T-helper 1 cell treated with Interleukin-12 subunit alpha and Interleukin-12 subunit beta and Interleukin-4 antibody, amounts not matched to agents 30 μg/mL and 1 μg/mL, for 36 hours (primary cell): ENCODE measurements around the gene PDX1.
"Not testable (repeated sequence)": the region's sequence is repeated elsewhere in the genome, so short reads cannot be mapped to it uniquely, and the experiment has no call there.

ENCODE experiments used
- H3K27ac Mint-ChIP-seq: one replicate; pipeline ENCODE4 v1.8.0; 2021; ENCODE audit warnings: mild to moderate bottlenecking, mixed read lengths
- H3K27me3 Mint-ChIP-seq: one replicate; pipeline ENCODE4 v1.8.0; 2021; ENCODE audit warnings: low read depth, mixed read lengths
- H3K36me3 Mint-ChIP-seq: one replicate; pipeline ENCODE4 v1.8.0; 2021; ENCODE audit warnings: low read depth, mixed read lengths
- H3K4me1 Mint-ChIP-seq: one replicate; pipeline ENCODE4 v1.8.0; 2021; ENCODE audit warnings: low read depth, mixed read lengths
- H3K4me3 Mint-ChIP-seq: one replicate; pipeline ENCODE4 v1.8.0; 2021; ENCODE audit warnings: mild to moderate bottlenecking, moderate library complexity, mixed read lengths
- H3K9me3 Mint-ChIP-seq: one replicate; pipeline ENCODE4 v1.8.0; 2021; ENCODE audit warnings: mixed read lengths

Gene PDX1

DNA sequence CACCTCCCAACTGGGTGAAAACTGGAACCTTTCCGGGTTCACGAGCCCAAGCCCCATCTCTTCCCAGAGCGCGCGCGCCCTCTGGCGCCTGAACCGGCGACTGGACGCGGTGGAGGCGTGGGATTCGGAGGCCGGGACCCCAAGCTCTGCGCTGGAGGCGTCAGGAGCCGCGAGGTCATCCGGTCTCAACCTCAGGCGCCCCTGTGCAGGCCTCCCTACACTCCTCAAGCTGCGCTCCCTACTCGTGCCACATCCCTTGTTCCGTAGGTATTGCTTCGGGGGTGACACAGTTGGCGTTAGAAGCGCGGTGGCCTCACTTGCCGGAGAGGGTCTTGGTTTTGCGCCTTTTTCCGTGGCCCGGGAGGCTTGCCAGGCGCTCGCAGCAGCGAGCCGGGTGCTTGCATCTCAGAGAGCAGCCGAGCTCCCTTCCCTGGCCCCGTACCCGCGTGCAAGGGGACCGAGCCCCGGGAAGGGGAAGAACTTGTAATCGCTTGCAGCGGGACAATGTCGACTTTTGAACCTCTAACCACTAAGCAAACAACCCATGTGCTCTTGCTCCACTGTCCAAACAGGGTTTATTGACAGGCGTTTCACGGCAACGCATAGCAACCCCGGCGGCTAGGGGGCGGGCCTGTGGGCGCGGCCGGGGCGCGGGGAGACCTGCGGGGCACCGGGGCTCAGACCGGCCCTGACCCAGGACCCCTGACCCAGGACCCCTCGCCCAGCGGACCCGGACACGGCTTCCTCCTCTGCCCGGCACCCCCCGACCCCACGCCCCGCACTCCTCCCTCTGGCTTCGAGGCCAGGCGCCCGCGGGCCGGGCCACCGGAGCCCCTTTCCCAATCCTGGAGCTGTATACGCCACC, 40.8 kb downstream of the PDX1 start:
- H3K27ac Mint-ChIP-seq = no peak overlapping the region
- no peaks in the 10 kb centered on the region for H3K36me3 Mint-ChIP-seq
- peaks cover 91% of the 10 kb centered on the region for H3K27me3 Mint-ChIP-seq
- H3K4me1 Mint-ChIP-seq = peaks cover 3% of the 10 kb centered on the region
- peak overlapping the region; percentile 59 for H3K4me3 Mint-ChIP-seq
- no peaks in the 10 kb centered on the region for H3K9me3 Mint-ChIP-seq

DNA sequence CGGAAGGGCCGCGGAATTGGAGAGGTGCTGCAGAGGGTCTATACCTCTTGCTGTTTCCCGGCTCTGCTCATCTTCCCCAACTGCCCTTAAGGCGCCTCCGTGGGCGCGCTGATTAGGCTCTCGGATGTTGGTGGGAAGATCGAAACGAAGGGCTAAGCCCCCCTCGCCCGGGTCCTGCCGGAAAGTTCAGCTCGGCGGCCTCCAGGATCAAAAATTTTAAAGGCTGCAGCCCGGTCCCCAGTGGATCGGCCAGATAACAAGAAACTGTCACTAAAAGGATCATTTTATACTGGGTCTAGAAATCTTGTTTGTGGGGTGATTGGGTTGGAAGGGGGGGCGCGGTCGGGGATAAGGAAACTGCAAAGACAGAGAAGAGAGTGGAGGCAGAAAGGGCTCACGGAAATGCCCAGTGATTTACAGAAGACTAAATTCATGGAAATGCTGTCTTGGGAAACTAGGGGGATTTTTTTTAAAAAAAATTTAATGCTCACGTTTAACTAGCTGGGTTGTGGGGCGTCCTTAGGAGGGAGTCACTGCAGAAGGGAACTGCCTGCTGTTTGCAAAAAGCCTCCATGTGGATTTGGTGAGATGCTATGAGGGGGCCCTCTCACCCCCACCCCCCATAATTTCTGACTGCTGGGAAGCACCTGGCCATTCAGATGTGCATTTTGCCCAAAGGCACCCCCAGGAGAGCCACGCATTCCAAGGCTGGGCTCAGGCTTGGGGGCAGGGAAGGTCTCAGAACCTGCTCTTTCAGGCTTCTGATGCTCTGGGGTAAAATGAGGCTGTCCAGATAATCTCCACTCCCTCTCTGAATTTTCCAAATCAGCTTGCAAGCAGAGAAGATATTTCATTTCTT, 41.7 kb downstream of the PDX1 start:
- Mint-ChIP-seq H3K9me3 (no peaks in the 10 kb centered on the region), H3K4me1 (peaks cover 3% of the 10 kb centered on the region), H3K4me3 (no peak overlapping the region), H3K36me3 (no peaks in the 10 kb centered on the region), H3K27ac (no peak overlapping the region), H3K27me3 (peaks cover 91% of the 10 kb centered on the region)

DNA sequence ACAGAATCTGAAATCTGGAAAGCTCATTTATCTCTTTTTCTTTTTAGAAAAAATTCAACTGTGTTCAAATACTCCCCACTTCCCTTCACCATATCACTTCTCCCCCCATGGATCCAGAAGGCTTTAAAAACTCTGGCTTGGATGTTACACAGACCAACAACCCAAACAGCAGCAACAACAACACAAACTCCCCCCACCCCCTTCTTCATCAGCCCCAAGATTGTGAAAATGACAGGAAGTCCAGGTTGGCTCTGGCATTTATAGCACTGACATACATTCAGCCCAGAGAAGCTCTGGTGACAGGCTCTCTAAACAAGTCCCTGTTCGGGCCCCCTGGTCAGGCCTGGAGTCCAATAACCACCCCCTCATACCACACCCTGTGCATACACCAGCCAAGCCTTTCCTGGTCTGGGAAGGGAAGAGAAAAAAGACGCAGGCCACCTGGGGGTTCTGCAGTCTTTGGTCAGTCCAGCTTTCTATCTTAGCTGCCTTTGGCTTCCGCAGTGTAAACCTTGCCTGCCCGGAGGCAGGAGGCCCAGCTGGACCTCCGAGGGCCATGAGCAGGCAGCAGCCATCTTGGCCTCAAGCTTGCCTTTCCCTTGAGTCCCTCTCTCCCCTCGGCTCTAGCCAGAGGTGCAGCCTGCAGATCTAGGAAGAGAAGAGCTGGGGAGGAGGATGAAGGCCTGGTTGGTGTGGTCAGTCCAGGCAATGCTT, 42.5 kb downstream of the PDX1 start:
- Mint-ChIP-seq H3K27ac (no peak overlapping the region), H3K9me3 (no peaks in the 10 kb centered on the region), H3K4me3 (no peak overlapping the region), H3K4me1 (peaks cover 3% of the 10 kb centered on the region), H3K36me3 (no peaks in the 10 kb centered on the region), H3K27me3 (peaks cover 90% of the 10 kb centered on the region)

DNA sequence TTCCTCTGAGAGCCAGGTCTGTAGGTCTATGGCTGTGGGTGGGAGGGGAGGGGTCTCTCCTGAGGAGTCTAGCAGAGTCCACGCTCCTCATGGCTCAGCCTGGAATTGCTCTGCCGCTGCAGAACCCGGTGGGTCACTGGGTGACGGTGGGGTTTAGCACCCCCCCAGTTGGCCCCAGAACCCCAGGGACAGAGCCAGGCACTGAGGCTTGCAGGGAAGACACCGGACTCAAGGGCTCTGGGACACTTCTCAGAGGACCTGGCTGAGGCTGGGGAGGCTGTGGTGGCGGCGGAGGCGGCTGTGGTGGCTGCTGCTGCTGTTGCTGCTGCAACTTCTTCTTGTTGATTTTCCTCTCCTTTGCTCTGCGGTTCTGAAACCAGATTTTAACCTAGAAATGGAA, 43.2 kb downstream of the PDX1 start:
- no peaks in the 10 kb centered on the region for H3K9me3 Mint-ChIP-seq
- H3K4me3 Mint-ChIP-seq = no peak overlapping the region
- no peak overlapping the region for H3K27ac Mint-ChIP-seq
- H3K36me3 Mint-ChIP-seq = no peaks in the 10 kb centered on the region
- peaks cover 5% of the 10 kb centered on the region for H3K4me1 Mint-ChIP-seq
- peaks cover 93% of the 10 kb centered on the region for H3K27me3 Mint-ChIP-seq

DNA sequence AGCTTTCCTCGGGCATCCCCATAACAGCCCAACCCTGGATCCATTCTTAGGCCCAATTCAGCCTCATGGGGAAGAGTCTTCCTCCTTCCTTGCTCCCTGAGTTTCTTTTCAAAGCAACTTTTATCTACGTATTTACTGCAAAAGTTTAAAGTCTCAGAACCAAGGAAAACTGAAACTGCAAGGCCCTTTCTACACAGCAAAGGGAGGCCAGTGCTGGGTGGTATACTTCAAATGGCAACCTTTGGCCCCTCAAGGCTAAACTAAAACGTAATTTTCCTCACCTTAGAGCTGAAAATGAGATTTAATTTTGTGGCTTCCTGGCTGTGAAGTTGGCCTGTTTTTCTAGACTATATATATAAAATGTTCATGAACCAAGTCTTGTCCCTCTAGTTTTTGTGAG, 43.7 kb downstream of the PDX1 start:
- Mint-ChIP-seq H3K27me3 (peaks cover 90% of the 10 kb centered on the region), H3K27ac (no peak overlapping the region), H3K9me3 (no peaks in the 10 kb centered on the region)

DNA sequence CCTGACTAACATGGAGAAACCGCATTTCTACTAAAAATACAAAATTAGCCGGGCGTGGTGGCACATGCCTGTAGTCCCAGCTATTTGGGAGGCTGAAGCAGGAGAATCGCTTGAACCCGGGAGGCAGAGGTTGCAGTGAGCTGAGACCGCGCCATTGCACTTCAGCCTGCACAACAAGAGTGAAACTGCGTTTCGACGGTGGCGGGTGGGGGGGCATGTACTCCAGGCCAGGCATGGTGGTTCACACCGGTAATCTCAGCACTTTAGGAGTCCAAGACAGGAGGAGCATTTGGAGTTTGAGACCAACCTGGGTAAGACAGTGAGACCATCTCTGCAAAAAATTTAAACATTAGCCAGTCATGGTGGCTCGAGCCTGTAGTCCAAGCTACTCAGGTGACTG, 44.4 kb downstream of the PDX1 start:
- not testable (repeated sequence) for H3K4me3 Mint-ChIP-seq, H3K36me3 Mint-ChIP-seq, H3K27ac Mint-ChIP-seq, H3K4me1 Mint-ChIP-seq, H3K9me3 Mint-ChIP-seq
- H3K27me3 Mint-ChIP-seq = peaks cover 86% of the 10 kb centered on the region

More for the DNA sequence above, 43.7 kb downstream of the PDX1 start:
- Mint-ChIP-seq H3K4me3 (no peak overlapping the region), H3K36me3 (no peaks in the 10 kb centered on the region), H3K4me1 (peaks cover 5% of the 10 kb centered on the region)

DNA sequence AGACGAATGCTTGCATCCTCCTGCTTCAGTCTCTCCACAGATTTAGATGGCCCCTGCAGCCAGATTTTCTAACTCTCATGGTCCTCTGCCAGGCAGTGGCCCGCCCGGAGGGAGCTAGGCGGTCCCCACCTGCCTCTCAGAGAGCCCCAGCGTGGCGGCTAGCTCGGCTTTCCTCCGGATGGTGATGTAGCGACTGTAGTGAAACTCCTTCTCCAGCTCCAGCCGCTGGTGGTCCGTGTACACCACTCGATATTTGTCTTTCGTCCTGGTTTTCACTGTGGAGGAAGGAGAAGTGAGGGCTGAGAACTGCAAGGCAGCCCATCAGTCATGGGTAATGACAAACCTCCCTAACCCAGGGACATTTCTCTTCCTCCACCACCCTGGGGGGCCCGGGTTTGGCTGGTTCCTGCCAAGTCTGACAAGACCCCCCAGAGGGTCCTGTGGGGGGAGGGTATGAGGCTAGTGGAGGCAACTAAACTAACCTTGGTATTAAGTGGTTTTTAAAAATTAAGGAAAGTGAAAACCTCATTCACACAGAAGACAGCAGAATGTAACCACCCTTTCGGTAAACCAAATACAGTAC, 45.0 kb downstream of the PDX1 start:
- no peak overlapping the region for H3K27ac Mint-ChIP-seq
- no peaks in the 10 kb centered on the region for H3K36me3 Mint-ChIP-seq
- no peaks in the 10 kb centered on the region for H3K9me3 Mint-ChIP-seq
- peaks cover 8% of the 10 kb centered on the region for H3K4me1 Mint-ChIP-seq
- no peak overlapping the region for H3K4me3 Mint-ChIP-seq
- H3K27me3 Mint-ChIP-seq = peaks cover 86% of the 10 kb centered on the region

DNA sequence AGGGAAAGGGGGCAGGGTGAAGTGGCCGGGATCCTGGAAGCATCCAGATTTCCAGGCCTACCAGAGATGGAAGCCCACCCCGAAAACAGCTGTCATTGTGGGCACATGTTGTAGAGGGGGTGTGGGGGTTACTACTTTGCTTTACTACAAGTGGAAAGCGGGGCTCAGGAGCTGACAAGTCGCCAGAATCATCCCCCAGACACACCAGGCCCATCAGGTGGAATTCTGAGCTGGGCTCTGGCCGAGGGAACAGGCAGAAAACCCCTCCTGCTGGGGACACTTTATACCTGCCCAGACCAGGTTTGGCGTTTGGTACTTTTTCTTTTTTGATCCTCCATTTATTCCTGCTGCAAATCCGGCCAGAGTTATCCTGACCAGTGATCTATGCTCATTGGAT, 45.5 kb downstream of the PDX1 start:
- peaks cover 85% of the 10 kb centered on the region for H3K27me3 Mint-ChIP-seq
- no peak overlapping the region for H3K4me3 Mint-ChIP-seq
- H3K4me1 Mint-ChIP-seq = peaks cover 5% of the 10 kb centered on the region
- H3K9me3 Mint-ChIP-seq = no peaks in the 10 kb centered on the region
- no peak overlapping the region for H3K27ac Mint-ChIP-seq
- no peaks in the 10 kb centered on the region for H3K36me3 Mint-ChIP-seq

DNA sequence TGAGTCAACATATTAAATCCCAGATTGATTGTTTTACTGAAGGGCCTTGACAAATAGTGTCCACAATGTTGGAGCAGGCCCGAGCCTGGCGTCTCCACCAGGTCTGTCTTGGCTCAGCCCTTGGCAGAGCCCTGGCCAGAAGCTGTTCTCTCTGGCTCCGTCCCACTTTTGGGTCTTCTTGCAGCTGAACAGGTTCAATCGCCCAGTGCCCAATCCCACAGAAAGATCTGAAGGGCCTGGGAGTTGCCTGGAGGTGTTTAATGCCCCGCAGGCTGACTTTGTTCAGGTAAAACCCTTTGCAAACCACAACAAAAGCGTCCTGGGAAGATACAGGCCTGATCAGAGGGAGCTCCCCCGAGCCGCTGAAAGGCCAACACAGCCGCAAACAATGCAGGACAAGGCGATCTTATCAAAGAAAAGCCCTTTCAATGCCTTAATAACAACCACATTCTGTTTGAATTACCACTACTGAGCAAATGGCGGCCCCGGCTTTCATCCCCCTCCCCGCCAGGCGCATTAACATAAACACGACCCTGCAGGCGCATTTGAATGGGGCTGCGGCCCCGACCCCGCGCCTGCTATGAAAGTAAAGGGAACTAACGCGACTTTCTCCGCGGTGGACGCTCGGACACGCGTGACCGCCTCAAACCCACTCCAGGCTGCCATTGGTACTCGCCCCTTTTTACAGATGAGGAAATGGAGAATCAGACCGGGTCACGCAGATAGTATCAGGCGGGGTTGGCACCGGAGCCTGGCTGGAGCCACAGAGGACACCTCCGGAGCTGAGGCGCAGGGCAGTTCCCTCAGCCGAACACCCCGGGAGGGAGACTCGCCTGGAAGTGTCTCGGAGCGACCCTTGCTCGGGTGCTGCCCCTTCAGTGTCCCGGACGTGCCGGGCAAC, 46.2 kb downstream of the PDX1 start:
- H3K36me3 Mint-ChIP-seq = no peaks in the 10 kb centered on the region
- peaks cover 5% of the 10 kb centered on the region for H3K4me1 Mint-ChIP-seq
- no peaks in the 10 kb centered on the region for H3K9me3 Mint-ChIP-seq
- no peak overlapping the region for H3K27ac Mint-ChIP-seq
- H3K27me3 Mint-ChIP-seq = peaks cover 87% of the 10 kb centered on the region
- no peak overlapping the region for H3K4me3 Mint-ChIP-seq

DNA sequence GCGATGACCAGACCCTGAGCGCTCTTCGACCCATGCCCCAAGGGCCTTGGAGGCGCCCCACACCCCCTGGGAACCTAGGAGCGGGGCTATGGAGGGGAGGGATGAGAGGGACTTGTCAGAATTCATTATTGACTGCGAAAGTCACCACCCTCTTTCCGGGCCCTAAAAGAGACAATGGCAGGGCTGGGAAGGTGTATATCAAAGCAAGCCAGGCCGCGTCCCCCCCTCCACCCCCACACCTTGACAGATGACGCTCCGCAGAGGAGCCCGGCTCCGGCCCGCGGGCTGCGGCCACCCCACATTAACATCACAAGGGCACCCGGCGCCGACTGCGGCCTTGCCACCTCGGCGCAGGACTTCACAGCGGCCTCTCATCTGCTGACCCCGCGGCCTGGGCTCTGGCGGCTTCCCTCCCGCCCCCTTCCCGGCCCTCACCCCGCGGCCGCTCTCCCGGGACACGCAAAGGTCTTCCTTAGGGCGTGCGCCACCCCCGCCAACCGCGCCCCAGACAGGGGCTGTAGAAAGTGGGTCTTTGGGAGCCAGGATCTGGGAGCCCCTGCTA, 46.9 kb downstream of the PDX1 start:
- Mint-ChIP-seq H3K27me3 (peaks cover 88% of the 10 kb centered on the region), H3K36me3 (no peaks in the 10 kb centered on the region), H3K4me3 (no peak overlapping the region), H3K9me3 (no peaks in the 10 kb centered on the region), H3K27ac (no peak overlapping the region), H3K4me1 (peaks cover 5% of the 10 kb centered on the region)

DNA sequence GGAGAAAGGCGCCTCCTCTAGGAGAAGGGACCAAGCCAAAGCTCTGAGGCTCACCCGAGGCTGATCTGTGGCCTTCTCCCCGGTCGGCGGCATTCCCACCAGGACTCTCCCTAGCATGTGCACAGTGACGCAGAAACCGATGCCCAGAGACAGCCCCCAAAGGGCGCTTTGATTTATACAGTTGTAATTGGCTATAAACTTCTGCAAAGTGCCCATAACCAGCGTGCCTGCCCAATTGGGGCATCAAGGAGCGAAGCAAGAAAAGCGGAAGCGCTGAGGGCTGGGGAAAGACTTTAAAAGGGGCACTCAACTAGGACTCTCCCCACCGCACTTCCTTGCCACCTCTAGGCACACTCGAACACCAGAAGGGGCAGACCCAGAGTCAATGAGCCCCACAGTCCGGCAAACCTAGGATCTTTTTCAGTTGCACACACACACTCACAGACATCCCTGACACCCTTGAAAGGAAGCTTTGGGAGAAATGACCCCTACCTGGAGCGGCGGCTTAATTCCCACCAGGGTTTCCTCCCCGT, 47.5 kb downstream of the PDX1 start:
- Mint-ChIP-seq H3K27ac (peak overlapping the region; percentile 36), H3K27me3 (peaks cover 85% of the 10 kb centered on the region), H3K4me1 (peaks cover 5% of the 10 kb centered on the region), H3K36me3 (no peaks in the 10 kb centered on the region), H3K4me3 (no peak overlapping the region), H3K9me3 (no peaks in the 10 kb centered on the region)

DNA sequence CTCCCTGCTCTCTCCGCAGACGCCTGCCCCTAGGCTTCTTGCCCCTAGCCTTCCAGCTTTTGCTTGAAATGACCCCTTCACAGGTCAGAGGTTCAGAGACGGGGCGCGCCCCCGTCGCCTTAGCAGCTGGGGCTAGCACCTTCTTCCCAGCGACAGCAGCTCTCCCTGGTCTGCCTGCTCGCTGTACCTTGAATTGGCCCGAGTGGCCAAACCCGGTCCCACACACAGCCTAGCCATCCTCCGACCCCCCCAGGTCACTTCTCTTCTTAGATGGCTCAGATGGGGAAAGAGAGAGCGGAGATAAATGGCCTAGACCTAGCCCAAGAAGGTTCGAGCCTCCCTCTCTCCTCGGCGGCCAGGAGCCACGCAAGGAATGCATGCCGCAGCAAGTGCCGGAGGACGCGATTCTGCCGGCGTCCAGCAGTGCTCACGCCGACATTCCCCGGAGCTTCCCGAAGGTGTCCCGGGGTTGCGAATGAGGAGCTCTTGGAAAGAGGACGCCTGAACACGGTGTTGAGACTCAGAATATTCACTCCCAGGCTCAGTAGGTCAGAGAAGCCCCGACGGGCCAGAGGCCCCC, 48.0 kb downstream of the PDX1 start:
- H3K27ac Mint-ChIP-seq = peak overlapping the region; percentile 36
- H3K4me3 Mint-ChIP-seq = no peak overlapping the region
- no peaks in the 10 kb centered on the region for H3K36me3 Mint-ChIP-seq
- H3K4me1 Mint-ChIP-seq = peaks cover 5% of the 10 kb centered on the region
- H3K9me3 Mint-ChIP-seq = no peaks in the 10 kb centered on the region
- peaks cover 84% of the 10 kb centered on the region for H3K27me3 Mint-ChIP-seq
